Measurements from ENCODE around the gene ATAD3B. TPM values are rescaled to one million over a fixed set of nuclear protein-coding genes. Genes with fewer than 3 reads are reported as not detected.

ATAD3B gene
- total and polyA plus RNA-seq, 10 of the 15 experiments (the other 5 are each of a cell fraction or from before 2014, with no cell fraction given), result 0.03 to 38.8 (median 23.8) TPM

DNA sequence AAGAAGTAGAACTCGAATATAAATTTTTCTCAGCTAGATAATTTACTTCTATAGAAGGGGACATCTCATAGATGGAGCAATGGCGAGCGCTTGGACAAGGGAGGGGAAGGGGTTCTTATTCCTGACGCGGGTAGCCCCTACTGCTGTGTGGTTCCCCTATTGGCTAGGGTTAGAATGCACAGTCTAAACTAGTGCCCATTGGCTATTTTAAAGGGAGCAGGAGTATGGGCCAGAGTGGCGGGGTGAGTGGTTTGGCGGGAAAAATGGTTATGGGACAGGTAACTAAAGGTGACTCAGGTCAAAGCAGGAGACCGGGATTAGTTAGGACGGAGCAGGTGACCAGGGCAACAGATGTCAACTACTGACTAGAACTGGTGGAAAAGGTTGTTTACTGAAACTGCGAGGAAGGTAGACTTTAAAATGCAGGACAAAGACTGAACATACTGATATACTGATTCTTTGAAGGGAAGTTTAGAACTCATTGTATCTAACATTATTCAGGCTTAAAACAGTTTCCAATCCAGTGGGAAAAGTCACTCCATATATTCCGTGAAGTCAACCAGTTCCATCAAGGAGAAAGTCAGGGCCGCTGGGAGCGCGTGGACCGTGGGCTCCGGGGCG lies 39.5 kb downstream of the ATAD3B start:
- Histone ChIP-seq H3K9me3 (replicated peaks; ENCODE audit: control insufficient read depth, insufficient read depth, low read length) (no peaks in the 10 kb centered on the region), H3K27me3 (replicated peaks in 1 of 2; ENCODE audit: control insufficient read depth in 2 of 2, insufficient read depth in 2 of 2, low read length in 1 of 2) (no peaks in the 10 kb centered on the region), H3K4me1 (ENCODE audit: control insufficient read depth, insufficient read depth, low read length) (no peaks in the 10 kb centered on the region; the same call in 1 of the 2 replicates), H3K4me3 (peak overlapping the region; percentile 76), H3K4me2 (ENCODE audit: control insufficient read depth, insufficient read depth) (peak overlapping the region; percentile 45; the same call in 1 of the 2 replicates), H3K9ac (ENCODE audit: control insufficient read depth, insufficient read depth, low read length) (peak overlapping the region; percentile 94), H3K27ac (ENCODE audit: control insufficient read depth, insufficient read depth) (peak overlapping the region; percentile 95), H3K36me3 (ENCODE audit: control insufficient read depth in 2 of 2, insufficient read depth in 2 of 2, low read length in 1 of 2) (no peaks in the 10 kb centered on the region), H4K20me1 (ENCODE audit: control insufficient read depth, insufficient read depth) (no peaks in the 10 kb centered on the region), H2AFZ (ENCODE audit: control insufficient read depth, low read depth, low read length) (peak overlapping the region; percentile 96), H3K79me2 (ENCODE audit: control insufficient read depth, insufficient read depth, low read length) (peaks cover 19% of the 10 kb centered on the region)
- CTCF ChIA-PET, result no interaction called here
- POLR2A ChIA-PET, result interaction anchor here (0.6 to 0.7 kb wide), 2 partner anchors 48 to 395 kb away, joined by 3 read pairs; no protein-coding TSS in a partner anchor
- FAIRE-seq (no peak), DNase-seq (ENCODE audit: low read depth, low spot score) (no peak), ATAC-seq (peak; percentile 62)
- intact Hi-C loops (cut with micrococcal nuclease; ENCODE audit: unreplicated experiment), result no loop called here
- WGBS (ENCODE audit: insufficient coverage, insufficient replicate concordance, low lambda C conversion rate, missing lambda C conversion rate), result 4% methylated on average over 17 of the region's 17 CpGs
- RAD21 ChIA-PET (ENCODE audit: unreplicated experiment), result no interaction called here
- BruUV-seq (replicated peaks), result TSS peak; percentile 97
- in situ Hi-C loops (cut with MboI), result no loop called here
- SMC1A ChIA-PET (ENCODE audit: uncharacterized antibody, unreplicated experiment), result no interaction called here
- TF ChIP-seq NFYB (IDR thresholded peaks at IDR 0.05; ENCODE audit: insufficient read depth, low read depth, low read length) (0 out of 2 replicates have a peak, but pooled peaks have one; percentile 34), PML (IDR thresholded peaks at IDR 0.05; ENCODE audit: low read length) (peak; percentile 20; the same call in 1 of the 2 replicates), E2F8 (IDR thresholded peaks at IDR 0.05; ENCODE audit: low read depth, partially characterized antibody) (peak; percentile 82), PAX5 (IDR thresholded peaks at IDR 0.05; ENCODE audit: borderline replicate concordance, low read depth, low read length) (no peak), CTCF (IDR thresholded peaks at IDR 0.05 in 2 of 3, conservative IDR thresholded peaks at IDR 0.05 in 1 of 3; ENCODE audit: control insufficient read depth in 2 of 3, extremely low read depth in 1 of 3, insufficient read depth in 1 of 3, low read depth in 3 of 3, low read length in 3 of 3) (0 out of 6 replicates have a peak, but pooled peaks of 1 of the 3 experiments have one; percentile 6), FOXM1 (IDR thresholded peaks at IDR 0.05; ENCODE audit: low read depth, low read length) (peak; percentile 60; the same call in 1 of the 2 replicates), NR2C1 (IDR thresholded peaks at IDR 0.05) (no peak), EP300 (IDR thresholded peaks at IDR 0.05; ENCODE audit: borderline replicate concordance in 1 of 2, control insufficient read depth in 1 of 2, low read depth in 2 of 2, low read length in 2 of 2) (no peak)
- TF ChIP-seq, protein P1, sequence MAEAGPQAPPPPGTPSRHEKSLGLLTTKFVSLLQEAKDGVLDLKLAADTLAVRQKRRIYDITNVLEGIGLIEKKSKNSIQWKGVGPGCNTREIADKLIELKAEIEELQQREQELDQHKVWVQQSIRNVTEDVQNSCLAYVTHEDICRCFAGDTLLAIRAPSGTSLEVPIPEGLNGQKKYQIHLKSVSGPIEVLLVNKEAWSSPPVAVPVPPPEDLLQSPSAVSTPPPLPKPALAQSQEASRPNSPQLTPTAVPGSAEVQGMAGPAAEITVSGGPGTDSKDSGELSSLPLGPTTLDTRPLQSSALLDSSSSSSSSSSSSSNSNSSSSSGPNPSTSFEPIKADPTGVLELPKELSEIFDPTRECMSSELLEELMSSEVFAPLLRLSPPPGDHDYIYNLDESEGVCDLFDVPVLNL (IDR thresholded peaks at IDR 0.05; ENCODE audit: low read depth, low read length), result peak; percentile 78
